ENCODE data around the gene PODXL. TPM values are rescaled to one million over a fixed set of nuclear protein-coding genes. Genes with fewer than 3 reads are reported as not detected.

Gene PODXL
- total and polyA plus RNA-seq, 2 donors (not counting 1 experiment from before 2014, with no cell fraction given) = 0.17 to 0.27 TPM

GRCh38 chr7:131504157-131504899 lies 52.1 kb downstream of the PODXL start:
- no peak for TF ChIP-seq EZH2 (IDR thresholded peaks at IDR 0.05; ENCODE audit: low read length, missing control alignments)
- TF ChIP-seq, protein P1, sequence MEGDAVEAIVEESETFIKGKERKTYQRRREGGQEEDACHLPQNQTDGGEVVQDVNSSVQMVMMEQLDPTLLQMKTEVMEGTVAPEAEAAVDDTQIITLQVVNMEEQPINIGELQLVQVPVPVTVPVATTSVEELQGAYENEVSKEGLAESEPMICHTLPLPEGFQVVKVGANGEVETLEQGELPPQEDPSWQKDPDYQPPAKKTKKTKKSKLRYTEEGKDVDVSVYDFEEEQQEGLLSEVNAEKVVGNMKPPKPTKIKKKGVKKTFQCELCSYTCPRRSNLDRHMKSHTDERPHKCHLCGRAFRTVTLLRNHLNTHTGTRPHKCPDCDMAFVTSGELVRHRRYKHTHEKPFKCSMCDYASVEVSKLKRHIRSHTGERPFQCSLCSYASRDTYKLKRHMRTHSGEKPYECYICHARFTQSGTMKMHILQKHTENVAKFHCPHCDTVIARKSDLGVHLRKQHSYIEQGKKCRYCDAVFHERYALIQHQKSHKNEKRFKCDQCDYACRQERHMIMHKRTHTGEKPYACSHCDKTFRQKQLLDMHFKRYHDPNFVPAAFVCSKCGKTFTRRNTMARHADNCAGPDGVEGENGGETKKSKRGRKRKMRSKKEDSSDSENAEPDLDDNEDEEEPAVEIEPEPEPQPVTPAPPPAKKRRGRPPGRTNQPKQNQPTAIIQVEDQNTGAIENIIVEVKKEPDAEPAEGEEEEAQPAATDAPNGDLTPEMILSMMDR (conservative IDR thresholded peaks at IDR 0.05 in 1 of 2, IDR thresholded peaks at IDR 0.05 in 1 of 2; ENCODE audit: low read depth in 1 of 2, low read length in 2 of 2) = no peak
- DNase-seq (ENCODE audit: low read depth in 2 of 2) = no peak
- Histone ChIP-seq H3K27me3 (ENCODE audit: control insufficient read depth, insufficient read depth, low read length) (peaks cover 4% of the 10 kb centered on the region), H2AFZ (ENCODE audit: low read length) (no peak overlapping the region), H3K4me1 (ENCODE audit: control insufficient read depth, extremely low read depth, insufficient read depth, low read length) (peaks cover 11% of the 10 kb centered on the region), H3K4me3 (replicated peaks in 1 of 4; ENCODE audit: control extremely low read depth in 1 of 4, insufficient read depth in 1 of 4, low read depth in 3 of 4, low read length in 4 of 4) (no peak overlapping the region), H4K20me1 (ENCODE audit: control insufficient read depth, extremely low read depth, insufficient read depth, low read length) (no peaks in the 10 kb centered on the region), H3K36me3 (ENCODE audit: control insufficient read depth, insufficient read depth, low read length) (no peaks in the 10 kb centered on the region), H3K9me3 (ENCODE audit: control insufficient read depth, insufficient read depth, low read depth, low read length) (no peaks in the 10 kb centered on the region), H3K9ac (ENCODE audit: insufficient read depth, low read length) (no peak overlapping the region), H3K4me2 (ENCODE audit: extremely low read depth, insufficient read depth, low read length) (no peak overlapping the region), H3K79me2 (ENCODE audit: control insufficient read depth, insufficient read depth, low read length) (no peaks in the 10 kb centered on the region), H3K27ac (ENCODE audit: insufficient read depth, low read length) (no peak overlapping the region)

GRCh38 chr7:131503639-131504038 lies 52.8 kb downstream of the PODXL start:
- Histone ChIP-seq H2AFZ (ENCODE audit: low read length) (no peak overlapping the region), H3K9ac (ENCODE audit: insufficient read depth, low read length) (no peak overlapping the region)

DNA sequence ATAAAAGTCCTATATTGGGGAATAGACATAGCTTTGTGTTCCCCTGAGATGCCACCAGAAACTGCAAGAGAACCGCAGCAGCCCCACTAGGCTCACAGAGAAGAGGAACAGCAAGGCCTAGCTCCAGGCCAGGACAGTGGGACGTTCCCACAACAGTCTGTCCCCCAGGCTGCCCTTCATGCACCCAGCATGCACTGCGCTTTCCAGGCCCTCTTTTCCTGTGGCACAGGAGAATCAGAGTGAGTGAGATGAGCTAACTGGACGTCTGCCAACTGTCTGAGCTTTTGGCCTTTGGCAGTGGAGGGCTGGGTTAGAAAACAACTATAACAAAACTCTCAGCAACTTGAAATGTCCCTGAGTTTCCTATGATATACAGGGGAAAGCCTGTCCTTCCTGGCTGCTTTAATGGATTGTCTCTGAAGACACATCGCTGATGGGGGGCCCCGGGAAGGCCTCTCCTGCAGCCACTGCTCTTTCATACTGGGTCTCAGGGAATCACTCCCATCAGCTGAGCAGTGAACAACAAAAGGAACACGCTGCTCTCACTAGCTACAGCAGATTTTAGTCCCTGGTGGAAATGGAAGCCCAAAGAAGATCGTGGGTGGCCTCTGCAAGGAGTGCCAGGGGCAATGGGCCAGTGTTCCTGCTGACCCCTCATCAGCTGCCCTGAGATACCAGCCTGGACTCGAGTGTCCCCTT lies 53.5 kb downstream of the PODXL start:
- DNase-seq (ENCODE audit: low read depth in 2 of 2) = peak in 1 of 2 donors; percentile 67
- H2AFZ ChIP-seq (ENCODE audit: low read length) = no peak overlapping the region
- no peaks in the 10 kb centered on the region for H3K9me3 ChIP-seq (ENCODE audit: control insufficient read depth, insufficient read depth, low read depth, low read length)
- no peak overlapping the region for H3K4me2 ChIP-seq (ENCODE audit: extremely low read depth, insufficient read depth, low read length)
- no peaks in the 10 kb centered on the region for H3K36me3 ChIP-seq (ENCODE audit: control insufficient read depth, insufficient read depth, low read length)
- TF ChIP-seq, protein P1 (conservative IDR thresholded peaks at IDR 0.05 in 1 of 2, IDR thresholded peaks at IDR 0.05 in 1 of 2; ENCODE audit: low read depth in 1 of 2, low read length in 2 of 2) = no peak
- no peak for TF ChIP-seq EZH2 (IDR thresholded peaks at IDR 0.05; ENCODE audit: low read length, missing control alignments)
- H3K4me3 ChIP-seq (replicated peaks in 1 of 4; ENCODE audit: control extremely low read depth in 1 of 4, insufficient read depth in 1 of 4, low read depth in 3 of 4, low read length in 4 of 4) = no peak overlapping the region
- no peaks in the 10 kb centered on the region for H4K20me1 ChIP-seq (ENCODE audit: control insufficient read depth, extremely low read depth, insufficient read depth, low read length)
- H3K9ac ChIP-seq (ENCODE audit: insufficient read depth, low read length) = no peak overlapping the region
- no peaks in the 10 kb centered on the region for H3K79me2 ChIP-seq (ENCODE audit: control insufficient read depth, insufficient read depth, low read length)
- H3K4me1 ChIP-seq (ENCODE audit: control insufficient read depth, extremely low read depth, insufficient read depth, low read length) = peaks cover 10% of the 10 kb centered on the region
- H3K27ac ChIP-seq (ENCODE audit: insufficient read depth, low read length) = no peak overlapping the region
- H3K27me3 ChIP-seq (ENCODE audit: control insufficient read depth, insufficient read depth, low read length) = no peaks in the 10 kb centered on the region

More at GRCh38 chr7:131503639-131504038, 52.8 kb downstream of the PODXL start:
- H3K4me2 ChIP-seq (ENCODE audit: extremely low read depth, insufficient read depth, low read length) = no peak overlapping the region
- H3K36me3 ChIP-seq (ENCODE audit: control insufficient read depth, insufficient read depth, low read length) = no peaks in the 10 kb centered on the region
- no peak overlapping the region for H3K27ac ChIP-seq (ENCODE audit: insufficient read depth, low read length)
- H3K27me3 ChIP-seq (ENCODE audit: control insufficient read depth, insufficient read depth, low read length) = peaks cover under 1% of the 10 kb centered on the region
- H3K79me2 ChIP-seq (ENCODE audit: control insufficient read depth, insufficient read depth, low read length) = no peaks in the 10 kb centered on the region
- TF ChIP-seq, protein P1 (conservative IDR thresholded peaks at IDR 0.05 in 1 of 2, IDR thresholded peaks at IDR 0.05 in 1 of 2; ENCODE audit: low read depth in 1 of 2, low read length in 2 of 2) = no peak
- no peak for TF ChIP-seq EZH2 (IDR thresholded peaks at IDR 0.05; ENCODE audit: low read length, missing control alignments)
- no peaks in the 10 kb centered on the region for H4K20me1 ChIP-seq (ENCODE audit: control insufficient read depth, extremely low read depth, insufficient read depth, low read length)
- H3K4me1 ChIP-seq (ENCODE audit: control insufficient read depth, extremely low read depth, insufficient read depth, low read length) = peaks cover 11% of the 10 kb centered on the region
- H3K9me3 ChIP-seq (ENCODE audit: control insufficient read depth, insufficient read depth, low read depth, low read length) = no peaks in the 10 kb centered on the region
- no peak overlapping the region for H3K4me3 ChIP-seq (replicated peaks in 1 of 4; ENCODE audit: control extremely low read depth in 1 of 4, insufficient read depth in 1 of 4, low read depth in 3 of 4, low read length in 4 of 4)
- DNase-seq (ENCODE audit: low read depth in 2 of 2) = no peak

Data from fibroblast of lung (primary cell).